NOMO-1 treated with DMSO at 0.1 percent for 48 hours (cell line): ENCODE results near the gene RUVBL2.

ENCODE experiments used
- DNase-seq: peaks from one replicate; lab custom pipeline; 2025; ENCODE audit not compliant: unreplicated experiment; lab: John Stamatoyannopoulos, UW

Gene RUVBL2

GRCh38 chr19:48987323-48987722, 6.4 kb upstream of the RUVBL2 start:
- no peak for DNase-seq

DNA sequence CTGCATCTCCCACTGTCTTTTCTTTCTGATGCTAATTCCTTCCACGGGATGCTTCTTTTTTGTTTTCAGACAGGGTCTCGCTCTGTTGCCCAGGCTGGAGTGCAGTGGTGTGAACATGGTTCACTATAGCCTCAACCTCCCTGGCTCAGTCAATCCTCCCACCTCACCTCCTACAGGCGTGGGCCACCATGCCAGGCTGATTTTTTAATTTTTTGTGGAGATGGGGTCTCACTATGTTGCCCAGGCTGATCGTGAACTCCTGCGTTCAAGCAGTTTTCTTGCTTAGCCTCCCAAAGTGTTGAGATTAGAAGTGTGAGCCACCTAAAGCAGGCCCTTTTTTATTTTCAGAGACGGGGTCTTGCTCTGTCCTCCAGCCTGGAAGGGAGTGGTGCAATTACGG, 5.4 kb upstream of the RUVBL2 start:
- DNase-seq, result no peak

DNA sequence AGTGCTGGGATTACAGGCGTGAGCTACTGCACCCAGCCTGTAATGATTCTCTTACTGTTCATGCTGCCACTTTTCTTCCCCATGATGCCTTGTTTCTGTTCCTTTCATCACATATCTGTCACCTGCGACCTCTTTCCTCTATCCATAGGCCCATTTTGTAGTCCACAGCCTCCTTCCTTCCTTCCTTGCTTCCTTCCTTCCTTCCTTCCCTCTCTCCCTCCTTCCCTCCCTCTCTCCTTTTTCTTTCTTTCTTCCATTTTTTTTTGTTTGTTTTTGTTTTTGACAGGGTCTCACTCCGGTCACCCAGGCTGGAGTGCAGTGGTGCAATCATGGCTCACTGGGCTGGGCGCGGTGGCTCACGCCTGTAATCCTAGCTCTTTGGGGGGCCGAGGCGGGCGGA, 4.8 kb upstream of the RUVBL2 start:
- DNase-seq, result no peak

- no peak for DNase-seq
Observed at GRCh38 chr19:48989701-48990291, 3.9 kb upstream of the RUVBL2 start.

DNA sequence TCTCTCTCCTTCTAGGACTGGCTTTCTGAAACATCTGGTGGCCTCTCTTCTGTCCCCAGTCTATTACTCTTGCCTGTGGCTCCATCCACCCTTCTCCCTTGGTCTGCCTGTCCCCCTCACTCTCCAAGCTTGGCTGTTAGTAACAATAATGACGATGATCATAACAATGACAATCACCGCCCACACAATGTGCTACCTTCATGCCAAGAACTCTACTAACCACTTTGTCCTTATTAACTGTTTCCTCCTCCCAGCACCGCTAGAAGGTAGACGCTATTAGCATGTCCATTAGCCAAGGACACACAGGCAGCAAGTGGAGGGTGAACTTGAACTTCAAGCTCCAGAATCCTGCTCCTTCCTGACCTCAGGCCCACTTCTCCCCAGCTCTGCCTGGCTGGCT, 3.3 kb upstream of the RUVBL2 start:
- DNase-seq, result no peak

DNA sequence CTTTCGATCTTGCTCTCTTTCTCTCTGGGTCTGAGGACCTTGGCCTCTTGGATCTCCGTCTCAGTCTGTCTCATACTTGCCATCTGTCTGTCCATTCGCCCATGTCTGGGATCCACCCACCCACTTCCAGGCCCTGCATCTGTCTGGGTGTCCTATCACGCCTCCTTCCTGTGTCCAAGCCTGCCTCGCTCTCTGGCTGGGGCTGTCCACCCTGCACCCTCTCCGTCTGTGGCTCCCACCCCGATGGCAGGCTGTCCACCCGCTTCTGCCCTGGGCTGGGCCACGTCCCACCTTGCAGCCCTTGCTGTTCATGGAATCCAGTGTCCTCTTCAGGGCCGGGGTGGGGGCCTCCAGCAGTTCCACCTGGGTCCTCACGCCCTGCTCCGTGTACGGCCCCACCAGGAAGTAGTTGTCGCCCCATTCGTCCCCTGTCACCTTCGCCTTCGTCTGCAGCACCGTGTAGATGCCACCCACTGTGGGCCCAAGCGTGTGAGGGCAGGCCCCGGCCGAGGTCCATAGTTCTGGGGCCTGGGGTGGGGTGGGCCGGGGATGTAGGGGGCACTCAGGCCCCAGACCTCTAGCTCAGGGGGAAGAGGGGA, 2.6 kb upstream of the RUVBL2 start:
- DNase-seq, result no peak

DNA sequence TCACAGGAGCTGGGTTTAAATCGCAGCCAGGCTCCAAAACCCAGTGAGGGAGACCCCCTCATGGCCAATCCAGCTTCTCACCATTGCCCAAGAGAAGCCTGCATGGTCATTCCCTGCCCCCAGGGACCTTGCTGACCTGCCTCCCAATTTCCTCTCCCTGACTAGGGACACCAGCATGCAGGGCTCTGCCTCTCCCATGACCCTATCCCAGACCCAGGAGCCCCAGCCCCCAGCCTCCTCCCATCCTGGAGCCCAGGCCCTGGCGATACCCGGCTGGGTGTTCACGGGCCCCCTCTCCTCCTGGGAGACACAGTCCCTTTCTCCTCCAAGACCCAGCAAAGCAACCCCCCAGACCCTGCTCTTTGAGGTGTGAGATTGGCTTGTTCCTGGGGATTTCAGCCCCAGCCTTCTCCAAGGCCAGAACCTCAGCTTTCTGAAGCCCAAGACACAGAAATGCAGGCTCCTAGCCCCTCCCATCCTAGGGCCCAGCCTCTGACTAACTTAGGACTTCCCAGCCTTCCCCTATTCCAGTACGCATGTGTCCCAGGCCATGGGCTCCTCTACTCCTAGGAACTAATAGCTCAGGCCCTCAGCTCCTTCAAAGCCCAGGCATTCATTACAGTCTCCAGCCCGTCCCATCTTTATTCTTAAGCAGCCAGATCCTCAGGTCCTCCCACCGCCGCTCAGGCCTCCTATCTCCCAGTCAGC, 1.7 kb upstream of the RUVBL2 start:
- no peak for DNase-seq

DNA sequence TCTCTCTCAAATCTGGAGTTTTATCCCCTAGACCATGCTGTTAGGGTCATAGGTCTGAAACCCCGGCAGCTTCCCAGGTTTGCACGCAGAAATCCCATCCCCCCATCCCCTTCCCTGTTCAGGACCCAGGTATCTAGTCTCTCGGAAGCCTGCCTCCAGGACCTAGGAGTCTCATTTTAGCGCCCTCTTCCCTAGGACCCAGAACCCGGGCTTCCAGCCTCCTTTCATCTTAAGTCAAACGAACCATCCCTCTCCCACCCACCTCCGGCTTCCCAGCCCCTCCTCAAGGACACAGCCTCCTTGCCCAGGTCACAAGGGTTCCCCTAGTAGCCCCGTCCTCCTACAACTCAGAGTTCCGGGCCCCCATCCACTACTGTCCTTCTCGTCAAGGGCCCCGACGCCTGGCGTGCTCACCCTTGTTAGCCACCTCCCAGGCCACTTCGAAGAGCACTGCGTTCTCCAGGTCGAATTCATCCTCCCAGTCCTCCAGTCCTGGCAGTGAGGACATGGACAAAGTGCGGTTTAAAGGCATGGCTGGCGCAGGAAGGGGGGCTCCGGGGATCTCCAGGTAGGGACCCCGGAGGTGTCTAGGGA, 1.0 kb upstream of the RUVBL2 start:
- peak; percentile 28 for DNase-seq

DNA sequence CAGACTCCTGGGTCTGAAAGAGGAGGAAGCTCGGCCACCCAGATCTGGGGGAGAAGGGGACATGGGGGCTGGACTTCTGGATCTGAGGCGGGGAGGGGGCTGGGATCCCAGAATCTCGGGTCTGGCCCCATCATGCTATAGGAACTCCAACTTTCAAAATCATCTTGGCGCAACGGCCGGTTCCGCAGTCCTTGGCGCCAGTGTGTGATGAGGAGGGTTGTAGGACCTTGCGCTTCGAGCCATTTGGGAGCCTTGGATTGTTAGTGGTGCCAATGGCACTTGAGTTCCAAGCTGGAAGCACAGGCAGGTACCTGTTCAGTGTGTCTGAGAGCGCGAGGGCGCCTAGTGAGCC, 324 bp downstream of the RUVBL2 start:
- DNase-seq, result no peak

GRCh38 chr19:48997972-48998371, 4.3 kb downstream of the RUVBL2 start:
- DNase-seq, result peak; percentile 36

DNA sequence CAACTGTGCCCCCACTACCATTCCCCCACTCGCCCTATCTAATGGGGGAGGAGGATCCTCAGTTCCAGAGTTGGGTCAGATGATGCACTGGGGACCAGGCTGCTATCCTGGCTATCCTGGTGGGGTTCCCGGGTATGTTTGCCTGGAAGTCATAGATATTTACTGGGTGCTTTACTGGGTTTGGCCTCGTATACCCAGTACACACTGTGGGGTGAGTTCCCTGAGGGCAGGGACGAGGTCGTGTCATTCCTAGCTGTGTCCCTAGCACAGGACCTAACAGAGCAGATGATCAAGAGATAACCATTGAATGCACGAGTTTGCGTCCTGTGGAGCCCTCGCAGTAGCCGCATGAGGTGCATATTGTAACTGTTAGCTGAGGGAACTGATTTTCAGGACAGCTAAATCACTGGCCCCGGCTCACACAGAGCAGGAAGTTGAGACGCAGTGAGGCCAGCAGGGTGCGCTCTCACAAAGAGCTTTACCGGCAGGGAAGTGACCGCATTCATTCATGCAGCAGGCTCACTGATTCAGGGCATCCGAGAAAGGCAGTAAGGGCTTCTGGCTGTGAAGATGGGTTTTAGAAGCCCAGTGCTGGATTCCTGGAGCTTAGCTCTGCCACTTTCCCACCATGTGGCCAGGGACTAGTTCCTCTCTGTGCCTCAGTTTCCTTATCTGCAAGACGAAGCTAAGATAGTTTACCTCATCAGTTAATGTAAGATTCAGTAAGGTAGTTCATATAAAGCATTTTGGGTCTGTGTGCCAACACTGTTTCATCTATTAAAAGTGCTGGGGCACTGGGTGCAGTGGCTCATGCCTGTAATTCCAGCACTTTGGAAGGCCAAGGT, 6.0 kb downstream of the RUVBL2 start:
- peak; percentile 44 for DNase-seq

DNA sequence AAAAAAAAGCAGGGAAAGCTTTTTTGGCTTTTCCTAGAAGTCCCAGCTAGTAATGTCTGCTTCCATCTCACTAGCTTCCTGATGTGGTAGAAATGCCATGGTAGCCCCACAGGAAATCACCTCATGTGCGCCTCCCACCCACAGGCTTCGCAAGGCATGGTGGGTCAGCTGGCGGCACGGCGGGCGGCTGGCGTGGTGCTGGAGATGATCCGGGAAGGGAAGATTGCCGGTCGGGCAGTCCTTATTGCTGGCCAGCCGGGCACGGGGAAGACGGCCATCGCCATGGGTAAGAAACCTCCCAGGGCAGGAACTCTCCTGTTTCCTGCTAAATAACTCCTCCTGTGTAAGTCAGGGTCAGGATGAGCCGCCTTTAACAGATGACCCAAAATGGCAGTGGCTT, 10.4 kb downstream of the RUVBL2 start:
- DNase-seq, result no peak

- DNase-seq, result no peak
Observed at GRCh38 chr19:49004964-49005614, 11.4 kb downstream of the RUVBL2 start.

GRCh38 chr19:49006905-49007304, 13.2 kb downstream of the RUVBL2 start:
- no peak for DNase-seq

GRCh38 chr19:49009828-49010227, 16.1 kb downstream of the RUVBL2 start:
- DNase-seq, result no peak

DNA sequence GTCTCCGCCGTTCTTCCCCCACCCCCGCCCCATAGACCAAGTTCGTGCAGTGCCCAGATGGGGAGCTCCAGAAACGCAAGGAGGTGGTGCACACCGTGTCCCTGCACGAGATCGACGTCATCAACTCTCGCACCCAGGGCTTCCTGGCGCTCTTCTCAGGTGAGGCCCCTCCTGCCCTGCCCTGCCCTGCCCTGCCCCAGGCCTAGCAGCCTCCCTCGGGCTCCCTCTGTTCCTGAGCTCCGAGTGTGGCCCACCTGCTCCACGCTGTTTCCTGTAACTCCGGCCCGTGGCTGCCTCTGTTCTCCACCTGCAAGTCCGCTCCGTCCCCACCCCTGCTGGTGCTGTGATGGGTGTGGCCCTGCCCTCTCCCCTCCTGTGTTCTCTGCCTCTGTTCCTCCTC, 16.8 kb downstream of the RUVBL2 start:
- no peak for DNase-seq

GRCh38 chr19:49011194-49011593, 17.5 kb downstream of the RUVBL2 start:
- DNase-seq, result no peak

GRCh38 chr19:49014123-49014869, 20.6 kb downstream of the RUVBL2 start:
- DNase-seq, result no peak

GRCh38 chr19:49014870-49015255, 21.2 kb downstream of the RUVBL2 start:
- no peak for DNase-seq
